GM23248 (cell line): ENCODE data around the gene HSPH1. TPM values are rescaled to one million over a fixed set of nuclear protein-coding genes. Genes with fewer than 3 reads are reported as not detected.

Experiments
- DNase-seq: peaks from one replicate; pipeline ENCODE4 v3.0.0-alpha.2; 2015
- H2AFZ ChIP-seq: fragments of 200-600 bp; sonication (generic); 2 replicates; pipeline ENCODE4 v1.6.1; 2016; ENCODE audit warnings: antibody characterized with exemption
- H3F3A ChIP-seq: fragments of 200-600 bp; sonication (generic); 2 replicates; pipeline ENCODE4 v1.6.1; 2016; ENCODE audit warnings: mild to moderate bottlenecking, antibody characterized with exemption, mixed run types; ENCODE audit not compliant: insufficient read depth
- H3K27ac ChIP-seq: fragments of 200-600 bp; sonication (generic); 2 replicates; pipeline ENCODE4 v1.5.1; 2016; ENCODE audit warnings: mild to moderate bottlenecking
- H3K27me3 ChIP-seq: fragments of 200-600 bp; sonication (generic); replicated peaks from 2 replicates; pipeline ENCODE4 v1.6.1; 2016; ENCODE audit warnings: mild to moderate bottlenecking; ENCODE audit not compliant: insufficient read depth
- H3K36me3 ChIP-seq: fragments of 200-600 bp; sonication (generic); 2 replicates; pipeline ENCODE4 v1.6.1; 2016; ENCODE audit warnings: low read depth, mild to moderate bottlenecking
- H3K4me1 ChIP-seq: fragments of 200-600 bp; sonication (generic); 2 replicates; pipeline ENCODE4 v1.6.1; 2016; ENCODE audit warnings: mild to moderate bottlenecking; ENCODE audit not compliant: insufficient read depth
- H3K4me2 ChIP-seq: fragments of 200-600 bp; sonication (generic); one replicate; pipeline ENCODE4 v1.6.1; 2016; ENCODE audit warnings: mild to moderate bottlenecking; ENCODE audit not compliant: unreplicated experiment
- H3K4me3 ChIP-seq: fragments of 200-600 bp; sonication (generic); 2 replicates; pipeline ENCODE4 v1.5.1; 2016; ENCODE audit warnings: mild to moderate bottlenecking
- H3K79me2 ChIP-seq: fragments of 200-600 bp; sonication (generic); 2 replicates; pipeline ENCODE4 v1.6.1; 2016; ENCODE audit warnings: mild to moderate bottlenecking; ENCODE audit not compliant: insufficient read depth
- H3K9ac ChIP-seq: fragments of 200-600 bp; sonication (generic); 2 replicates; pipeline ENCODE4 v1.6.1; 2016; ENCODE audit warnings: mild to moderate bottlenecking
- H3K9me2 ChIP-seq: fragments of 200-600 bp; sonication (generic); 2 replicates; pipeline ENCODE4 v1.6.1; 2016; ENCODE audit warnings: mixed run types, mild to moderate bottlenecking, moderate library complexity; ENCODE audit not compliant: insufficient read depth
- H3K9me3 ChIP-seq: fragments of 200-600 bp; sonication (generic); one replicate; pipeline ENCODE4 v1.6.1; 2017; ENCODE audit warnings: low read depth
- H4K20me1 ChIP-seq: fragments of 200-600 bp; sonication (generic); 2 replicates; pipeline ENCODE4 v1.6.0; 2016; ENCODE audit not compliant: insufficient read depth
- EZH2 ChIP-seq: fragments of 200-600 bp; sonication (generic); IDR thresholded peaks from 2 replicates; pipeline ENCODE4 v1.6.1; 2018; ENCODE audit warnings: antibody characterized with exemption, mild to moderate bottlenecking; ENCODE audit not compliant: insufficient read depth, poor library complexity, severe bottlenecking
- EZH2phosphoT487 ChIP-seq: fragments of 200-600 bp; sonication (generic); IDR thresholded peaks from 2 replicates; pipeline ENCODE4 v1.6.1; 2018; ENCODE audit warnings: antibody characterized with exemption, moderate library complexity, mild to moderate bottlenecking, low read depth; ENCODE audit not compliant: insufficient read depth
- WGBS, 2 experiments: methylation state at CpG; one replicate each; pipeline ENCODE4 v1.1.6; 2015 to 2017; ENCODE audit warnings: low lambda C conversion rate in 2 of 2, low coverage in 1 of 2; ENCODE audit errors: missing lambda C conversion rate in 2 of 2; 5-methylcytosine and 5-hydroxymethylcytosine counted together
- in situ Hi-C: fragments of 300-500 bp; cut with MboI; formaldehyde crosslinking; loops from 2 replicates; pipeline ENCODE4 v1.15.0; 2020
- polyA plus RNA-seq: library from polyadenylated mRNA; unstranded; fragments of >200 nt; fragmentation: Nextera tagmentation; extraction: Ambion mirVana; gene quantifications from 2 replicates; pipeline ENCODE4 v1.2.1, GENCODE V29; 2016
- total RNA-seq: library from RNA; depleted of rRNA; stranded (reverse); fragments of >200 nt; shearing (Covaris generic); gene quantifications from 2 replicates; pipeline ENCODE4 v1.2.3, GENCODE V29; 2014

Gene HSPH1
- total and polyA plus RNA-seq, 2 experiments from 2014 or later, result 35.9 to 46.8 TPM

- no peak overlapping the region for H3K4me2 ChIP-seq
- H2AFZ ChIP-seq, result peak overlapping the region; percentile 17; the same call in 1 of the 2 replicates
- no peak overlapping the region for H3K4me3 ChIP-seq
- H3K9me2 ChIP-seq, result no peaks in the 10 kb centered on the region
- 0 out of 2 replicates have a peak, but pooled peaks cover 7% of the 10 kb centered on the region for H3K4me1 ChIP-seq
- WGBS, 2 experiments, result 71 to 78% methylated on average over 4 of the region's 4 CpGs
- H4K20me1 ChIP-seq, result no peaks in the 10 kb centered on the region
- no peak overlapping the region for H3K27ac ChIP-seq
- H3K36me3 ChIP-seq, result no peaks in the 10 kb centered on the region
- no peaks in the 10 kb centered on the region for H3K9me3 ChIP-seq
- in situ Hi-C loops, result no loop called here
- TF ChIP-seq EZH2phosphoT487, result no peak
- TF ChIP-seq EZH2, result no peak
- DNase-seq, result peak; percentile 37
- H3K27me3 ChIP-seq, result no peaks in the 10 kb centered on the region
- H3F3A ChIP-seq, result no peaks in the 10 kb centered on the region
- H3K79me2 ChIP-seq, result peaks cover 7% of the 10 kb centered on the region
- H3K9ac ChIP-seq, result no peak overlapping the region
Measured at GRCh38 chr13:31195616-31196015, 33.9 kb upstream of the HSPH1 start.

GRCh38 chr13:31192306-31192705 is 30.6 kb upstream of the HSPH1 start:
- no peaks in the 10 kb centered on the region for H3K36me3 ChIP-seq
- no peaks in the 10 kb centered on the region for H3F3A ChIP-seq
- no peaks in the 10 kb centered on the region for H3K79me2 ChIP-seq
- 0 out of 2 replicates have a peak, but pooled peaks cover 14% of the 10 kb centered on the region for H3K27me3 ChIP-seq
- in situ Hi-C loops, result no loop called here
- 16 to 24% methylated on average over 6 of the region's 6 CpGs for WGBS, 2 experiments
- H3K4me1 ChIP-seq, result 0 out of 2 replicates have a peak, but pooled peaks cover 7% of the 10 kb centered on the region
- H3K4me3 ChIP-seq, result no peak overlapping the region
- DNase-seq, result no peak
- no peak overlapping the region for H2AFZ ChIP-seq
- H3K9ac ChIP-seq, result no peak overlapping the region
- no peaks in the 10 kb centered on the region for H3K9me3 ChIP-seq
- no peak for TF ChIP-seq EZH2
- TF ChIP-seq EZH2phosphoT487, result no peak
- no peaks in the 10 kb centered on the region for H3K9me2 ChIP-seq
- no peaks in the 10 kb centered on the region for H4K20me1 ChIP-seq
- H3K4me2 ChIP-seq, result no peak overlapping the region
- no peak overlapping the region for H3K27ac ChIP-seq

GRCh38 chr13:31191748-31192147 is 30.0 kb upstream of the HSPH1 start:
- Histone ChIP-seq H3F3A (no peaks in the 10 kb centered on the region), H3K36me3 (no peaks in the 10 kb centered on the region), H3K4me1 (0 out of 2 replicates have a peak, but pooled peaks cover 7% of the 10 kb centered on the region), H3K9me3 (no peaks in the 10 kb centered on the region), H3K9ac (no peak overlapping the region), H3K4me2 (no peak overlapping the region), H3K79me2 (no peaks in the 10 kb centered on the region), H4K20me1 (no peaks in the 10 kb centered on the region), H3K9me2 (no peaks in the 10 kb centered on the region), H3K27ac (no peak overlapping the region), H3K27me3 (0 out of 2 replicates have a peak, but pooled peaks cover 14% of the 10 kb centered on the region), H3K4me3 (no peak overlapping the region), H2AFZ (no peak overlapping the region)
- 74 to 82% methylated on average over 4 of the region's 4 CpGs for WGBS, 2 experiments
- in situ Hi-C loops, result no loop called here
- no peak for DNase-seq
- TF ChIP-seq EZH2 (no peak), EZH2phosphoT487 (no peak)

- WGBS, 2 experiments, result 47 to 51% methylated on average over 7 of the region's 7 CpGs
Measured at GRCh38 chr13:31184981-31185645, 23.4 kb upstream of the HSPH1 start.

More at GRCh38 chr13:31184981-31185645, 23.4 kb upstream of the HSPH1 start:
- in situ Hi-C loops, result no loop called here
- no peaks in the 10 kb centered on the region for H4K20me1 ChIP-seq
- H3K4me1 ChIP-seq, result no peaks in the 10 kb centered on the region
- 0 out of 2 replicates have a peak, but pooled peaks cover 11% of the 10 kb centered on the region for H3K27me3 ChIP-seq
- H3K4me3 ChIP-seq, result no peak overlapping the region
- DNase-seq, result peak; percentile 29
- H3K27ac ChIP-seq, result no peak overlapping the region
- TF ChIP-seq EZH2 (no peak), EZH2phosphoT487 (no peak)
- no peaks in the 10 kb centered on the region for H3K9me2 ChIP-seq
- H3K9ac ChIP-seq, result no peak overlapping the region
- no peak overlapping the region for H3K4me2 ChIP-seq
- H3K36me3 ChIP-seq, result no peaks in the 10 kb centered on the region
- no peaks in the 10 kb centered on the region for H3K9me3 ChIP-seq
- H2AFZ ChIP-seq, result peak overlapping the region; percentile 55; the same call in 1 of the 2 replicates
- H3K79me2 ChIP-seq, result no peaks in the 10 kb centered on the region
- H3F3A ChIP-seq, result no peaks in the 10 kb centered on the region
